ENCODE measurements around the gene LYVE1.

DNA sequence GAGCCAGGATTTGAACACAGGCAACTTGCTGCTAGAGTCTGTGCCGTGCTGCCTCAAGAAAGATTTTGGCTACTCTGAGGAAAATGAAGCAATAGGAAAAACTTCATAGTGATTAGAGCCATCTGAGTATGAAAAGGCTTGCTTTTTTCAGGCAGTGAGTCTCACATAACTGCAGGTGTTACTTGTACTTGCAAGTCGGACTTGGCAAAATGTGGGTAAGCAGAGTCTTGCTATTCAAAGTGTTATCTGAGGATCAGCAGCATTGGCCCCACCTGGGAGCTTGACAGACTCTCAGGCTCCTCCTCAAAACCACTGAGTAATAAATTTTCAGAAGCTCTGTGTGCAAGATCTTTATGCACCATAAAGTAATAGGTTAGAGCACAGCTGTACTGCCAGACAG lies 45.5 kb downstream of the LYVE1 start:
- TF ChIP-seq, protein P1, sequence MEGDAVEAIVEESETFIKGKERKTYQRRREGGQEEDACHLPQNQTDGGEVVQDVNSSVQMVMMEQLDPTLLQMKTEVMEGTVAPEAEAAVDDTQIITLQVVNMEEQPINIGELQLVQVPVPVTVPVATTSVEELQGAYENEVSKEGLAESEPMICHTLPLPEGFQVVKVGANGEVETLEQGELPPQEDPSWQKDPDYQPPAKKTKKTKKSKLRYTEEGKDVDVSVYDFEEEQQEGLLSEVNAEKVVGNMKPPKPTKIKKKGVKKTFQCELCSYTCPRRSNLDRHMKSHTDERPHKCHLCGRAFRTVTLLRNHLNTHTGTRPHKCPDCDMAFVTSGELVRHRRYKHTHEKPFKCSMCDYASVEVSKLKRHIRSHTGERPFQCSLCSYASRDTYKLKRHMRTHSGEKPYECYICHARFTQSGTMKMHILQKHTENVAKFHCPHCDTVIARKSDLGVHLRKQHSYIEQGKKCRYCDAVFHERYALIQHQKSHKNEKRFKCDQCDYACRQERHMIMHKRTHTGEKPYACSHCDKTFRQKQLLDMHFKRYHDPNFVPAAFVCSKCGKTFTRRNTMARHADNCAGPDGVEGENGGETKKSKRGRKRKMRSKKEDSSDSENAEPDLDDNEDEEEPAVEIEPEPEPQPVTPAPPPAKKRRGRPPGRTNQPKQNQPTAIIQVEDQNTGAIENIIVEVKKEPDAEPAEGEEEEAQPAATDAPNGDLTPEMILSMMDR (IDR thresholded peaks at IDR 0.05; ENCODE audit: low read length) = no peak
- no peak for TF ChIP-seq EZH2 (optimal IDR thresholded peaks at IDR 0.05; ENCODE audit: low read depth, low read length)
- no peak for TF ChIP-seq EZH2phosphoT487 (IDR thresholded peaks at IDR 0.05; ENCODE audit: low read length)

All from MM.1S (cell line).